GM19372 (cell line): ENCODE data around the gene GALNT10.
A peak's percentile ranks its signal among the peaks of the same experiment; 100 is the strongest.

Source experiments
- ATAC-seq: cut with Tn5 transposase; IDR thresholded peaks from one replicate; pipeline ENCODE4 v1.9.1; 2021; ENCODE audit warnings: mild to moderate bottlenecking, low read depth, moderate library complexity; ENCODE audit not compliant: unreplicated experiment

The GALNT10 gene

GRCh38 chr5:154421868-154422267 lies 231.3 kb downstream of the GALNT10 start:
- ATAC-seq, result no peak

DNA sequence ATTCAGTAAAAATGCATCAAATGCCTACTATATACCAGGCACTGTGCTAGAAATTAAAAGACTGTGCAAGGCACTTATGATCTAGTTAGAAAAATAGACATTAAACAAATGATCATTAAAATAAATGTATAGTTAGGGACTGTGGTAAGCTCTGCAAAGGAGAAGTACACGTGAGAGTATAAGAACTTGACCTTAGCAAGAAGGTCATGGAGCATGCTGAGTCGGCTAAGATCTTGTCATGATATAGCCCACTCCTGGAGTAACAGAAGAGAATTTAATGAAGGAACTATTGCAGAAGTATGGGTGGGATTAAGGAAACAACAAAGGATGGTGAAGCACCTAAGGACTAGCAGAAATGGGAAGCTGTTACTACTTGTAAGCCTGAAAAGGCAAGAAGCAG lies 231.8 kb downstream of the GALNT10 start:
- ATAC-seq, result no peak

- no peak for ATAC-seq
Observed at GRCh38 chr5:154428208-154428607, 237.7 kb downstream of the GALNT10 start.

GRCh38 chr5:154429341-154429740 lies 238.8 kb downstream of the GALNT10 start:
- ATAC-seq, result no peak

DNA sequence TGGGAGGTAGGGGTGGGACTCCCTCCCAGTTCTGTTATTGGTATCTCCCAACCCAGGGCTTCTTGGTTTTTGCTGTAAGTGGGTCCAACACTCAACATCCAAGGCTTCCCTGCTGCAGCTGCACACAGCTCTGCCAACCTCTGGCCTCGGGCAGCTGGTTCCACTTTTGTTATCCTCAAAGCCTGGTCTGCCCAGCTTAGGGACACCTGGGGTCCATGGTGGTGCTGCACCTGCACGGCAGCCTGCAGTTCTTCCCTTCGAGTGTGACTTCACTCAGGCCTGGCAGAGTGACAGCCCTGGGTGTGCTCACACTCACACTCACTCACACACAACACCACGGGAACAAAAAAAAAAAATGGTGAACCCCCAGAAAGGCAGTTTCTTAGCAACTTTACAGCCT lies 239.9 kb downstream of the GALNT10 start:
- no peak for ATAC-seq

GRCh38 chr5:154430961-154431630 lies 240.6 kb downstream of the GALNT10 start:
- no peak for ATAC-seq

- ATAC-seq, result no peak
Observed at GRCh38 chr5:154435226-154435625, 244.7 kb downstream of the GALNT10 start.

DNA sequence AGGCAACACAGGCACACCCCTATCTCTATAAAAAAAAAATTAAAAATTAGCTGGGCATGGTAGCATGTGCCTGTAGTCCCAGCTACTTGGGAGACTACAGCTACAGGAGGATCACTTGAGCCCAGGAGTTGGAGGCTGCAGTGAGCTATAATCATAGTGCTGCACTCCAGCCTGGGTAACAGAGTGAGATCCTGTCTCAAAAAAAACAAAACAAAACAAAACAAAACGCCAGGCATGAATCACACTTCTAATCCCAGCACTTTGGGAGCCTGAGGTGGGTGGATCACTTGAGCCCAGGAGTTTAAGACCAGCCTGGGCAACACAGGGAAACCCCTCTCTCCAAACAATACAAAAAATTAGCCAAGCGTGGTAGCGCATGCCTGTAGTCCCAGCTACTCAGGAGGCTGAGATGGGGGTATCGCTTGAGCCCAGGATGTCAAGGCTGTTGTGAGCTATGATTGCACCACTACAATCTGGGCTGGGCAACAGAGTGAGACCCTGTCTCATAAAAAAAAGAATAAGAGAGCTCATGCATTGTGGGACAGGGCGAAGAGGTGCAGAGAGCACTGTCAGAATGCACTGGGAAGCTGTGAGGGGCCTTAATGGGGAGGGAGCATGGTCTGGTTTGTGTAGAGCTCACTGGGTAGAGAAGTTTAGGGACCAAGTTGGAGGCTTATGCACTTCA lies 246.9 kb downstream of the GALNT10 start:
- ATAC-seq, result no peak

DNA sequence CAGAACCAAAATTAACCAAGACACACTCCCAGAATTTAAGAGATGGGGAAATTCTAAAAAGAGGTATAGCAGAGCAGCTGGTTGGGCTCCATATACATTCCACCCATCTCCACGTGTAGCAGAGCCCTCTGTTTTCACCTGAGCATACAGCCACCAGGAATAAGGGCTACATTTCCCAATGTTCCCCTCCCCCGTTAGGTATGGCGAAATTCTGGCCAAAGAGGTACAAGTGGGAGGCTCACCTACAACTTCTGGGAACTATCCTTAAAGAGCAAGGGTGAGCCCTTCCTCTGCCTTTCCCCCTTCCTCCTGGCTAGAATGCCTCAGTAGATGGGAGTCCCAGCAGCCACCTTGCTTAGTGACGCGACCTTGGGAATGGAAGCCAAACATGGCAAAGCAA lies 250.0 kb downstream of the GALNT10 start:
- no peak for ATAC-seq

GRCh38 chr5:154442801-154443200 lies 252.3 kb downstream of the GALNT10 start:
- ATAC-seq, result no peak

DNA sequence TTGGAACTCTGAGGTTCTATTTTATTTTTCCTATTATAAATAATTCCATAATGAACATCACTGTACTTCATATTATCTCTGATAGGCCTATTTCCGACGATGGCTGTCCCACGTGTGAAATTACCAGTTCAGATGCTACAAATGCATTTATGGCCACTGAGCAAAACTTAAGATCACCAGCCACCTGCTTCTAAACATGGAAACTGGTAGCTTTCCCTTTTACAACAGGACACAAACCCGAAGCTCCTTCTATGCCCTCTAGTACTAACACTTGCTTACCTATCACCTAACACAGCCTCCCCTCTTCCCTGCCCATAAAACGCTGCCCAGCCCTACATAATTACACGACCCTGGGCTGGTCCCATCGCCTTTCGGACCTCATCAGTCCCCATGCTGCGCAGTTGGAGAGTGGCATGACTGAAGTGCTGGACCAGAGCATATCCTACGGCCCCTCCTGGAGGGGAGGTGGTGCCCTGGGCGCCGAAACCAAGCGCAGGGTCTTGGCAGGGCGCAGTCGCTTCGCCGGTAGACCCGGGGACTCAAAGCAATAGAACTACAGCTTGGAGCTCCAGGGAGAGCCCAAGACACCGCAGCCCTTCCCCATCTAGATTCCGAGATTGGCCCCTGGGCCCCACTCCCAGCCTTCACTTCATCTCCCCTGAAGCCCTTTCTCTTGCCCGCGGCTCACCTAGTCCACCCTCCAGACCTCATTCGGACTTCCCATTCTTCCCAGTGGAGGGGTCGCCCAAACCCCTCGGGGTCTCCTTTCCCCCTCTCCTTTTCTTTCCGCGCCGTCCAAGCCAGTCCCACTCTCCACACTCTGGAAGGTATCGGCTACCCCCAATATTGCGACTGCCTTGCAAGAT lies 254.3 kb downstream of the GALNT10 start:
- ATAC-seq, result no peak

GRCh38 chr5:154445422-154446194 lies 255.1 kb downstream of the GALNT10 start, which contains the start of gene SAP30L:
Gene SAP30L, plus strand, starts transcription at chr5:154445997. Its CDS starts 608 bp downstream, at chr5:154446605.
- ATAC-seq, result peak; percentile 89

DNA sequence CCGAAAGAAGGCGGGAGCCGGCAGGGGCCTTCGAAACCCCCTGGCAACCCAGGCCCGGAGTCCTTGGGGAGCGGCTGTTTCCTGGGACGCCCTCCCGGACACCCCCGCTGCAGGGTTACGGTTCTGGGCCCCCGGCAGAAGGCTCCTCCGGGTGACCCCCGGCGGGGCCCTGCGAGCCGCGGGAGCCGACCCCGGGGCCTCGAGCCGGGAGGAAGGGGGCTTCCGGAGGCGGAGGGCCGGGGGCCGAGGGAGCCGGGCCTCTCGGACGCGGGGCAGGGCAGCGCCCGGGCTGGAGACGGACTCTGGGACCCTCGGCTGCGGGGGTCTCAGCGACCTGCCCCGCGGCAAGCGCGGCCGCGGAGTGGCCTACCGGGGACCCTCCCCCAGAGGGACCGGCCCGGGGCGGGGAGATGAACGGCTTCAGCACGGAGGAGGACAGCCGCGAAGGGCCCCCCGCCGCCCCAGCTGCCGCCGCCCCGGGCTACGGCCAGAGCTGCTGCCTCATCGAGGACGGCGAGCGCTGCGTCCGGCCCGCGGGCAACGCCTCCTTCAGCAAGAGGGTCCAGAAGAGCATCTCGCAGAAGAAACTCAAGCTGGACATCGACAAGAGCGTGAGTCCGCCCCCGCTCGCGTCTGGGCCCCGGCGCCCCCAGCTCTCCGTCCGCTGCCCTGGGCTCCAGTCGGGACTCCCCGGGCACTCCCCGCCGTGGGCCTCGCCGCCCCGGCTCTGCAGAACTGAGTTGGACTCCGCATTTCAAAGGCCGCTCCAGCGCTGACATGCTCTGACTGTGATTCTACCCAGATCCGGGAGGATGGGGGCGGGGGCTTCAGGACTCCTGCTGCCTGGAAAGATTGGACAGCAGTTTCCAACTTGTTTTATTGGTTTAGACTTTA lies 255.9 kb downstream of the GALNT10 start:
- peak; percentile 24 for ATAC-seq

DNA sequence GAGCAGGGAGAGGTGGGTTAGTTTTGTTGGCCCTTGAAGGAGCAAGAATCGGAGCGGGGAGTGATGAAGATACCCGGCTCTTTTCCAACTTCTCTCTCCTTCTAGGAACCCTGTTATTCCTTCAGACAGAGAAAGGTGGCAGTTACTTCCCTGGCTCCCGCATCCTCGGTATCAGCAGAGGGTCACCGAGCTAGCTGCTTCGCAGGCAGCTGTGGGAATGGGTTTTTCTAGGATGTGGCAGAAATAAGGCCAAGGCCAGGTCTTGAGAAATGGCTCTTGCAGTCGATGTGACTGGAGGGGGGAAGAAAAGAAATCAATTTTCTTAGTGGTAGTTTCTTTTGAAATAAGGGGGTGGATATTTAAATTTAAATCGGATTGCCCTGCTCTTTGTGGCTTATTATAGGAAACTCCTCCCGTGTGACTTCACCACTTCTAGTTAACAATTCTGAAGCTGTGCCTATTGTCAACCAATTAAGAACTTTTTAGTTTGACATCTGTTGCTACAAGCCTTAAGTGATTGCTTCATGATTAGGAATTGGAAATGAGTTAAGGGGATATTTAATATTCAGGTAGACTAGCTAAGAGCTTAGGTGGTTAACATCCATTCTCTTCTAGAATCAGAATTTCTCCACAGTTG lies 256.7 kb downstream of the GALNT10 start:
- ATAC-seq, result no peak

- no peak for ATAC-seq
Observed at GRCh38 chr5:154449786-154450185, 259.3 kb downstream of the GALNT10 start.

DNA sequence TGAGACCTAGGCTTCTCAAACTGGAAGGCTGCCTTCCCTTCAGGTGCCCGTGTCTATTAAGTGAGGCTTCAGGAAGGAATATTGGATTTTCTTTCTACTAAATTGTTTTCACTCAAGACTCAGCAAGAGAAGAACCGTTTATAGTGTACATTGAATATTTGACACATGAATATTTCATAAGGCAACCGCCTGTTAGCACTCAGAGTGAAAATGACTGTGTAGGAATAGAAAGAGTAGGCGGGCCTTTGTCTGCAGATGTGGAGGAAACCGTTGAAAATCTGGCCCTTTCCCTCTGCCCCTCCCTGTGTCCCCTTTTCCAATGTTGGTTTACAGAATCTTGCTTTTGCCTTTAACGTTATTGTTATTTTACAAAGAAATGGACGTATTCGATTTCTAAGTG lies 261.4 kb downstream of the GALNT10 start:
- ATAC-seq, result no peak

- ATAC-seq, result no peak
Observed at GRCh38 chr5:154455585-154455984, 265.1 kb downstream of the GALNT10 start.

- ATAC-seq, result no peak
Observed at GRCh38 chr5:154456540-154456939, 266.0 kb downstream of the GALNT10 start.

DNA sequence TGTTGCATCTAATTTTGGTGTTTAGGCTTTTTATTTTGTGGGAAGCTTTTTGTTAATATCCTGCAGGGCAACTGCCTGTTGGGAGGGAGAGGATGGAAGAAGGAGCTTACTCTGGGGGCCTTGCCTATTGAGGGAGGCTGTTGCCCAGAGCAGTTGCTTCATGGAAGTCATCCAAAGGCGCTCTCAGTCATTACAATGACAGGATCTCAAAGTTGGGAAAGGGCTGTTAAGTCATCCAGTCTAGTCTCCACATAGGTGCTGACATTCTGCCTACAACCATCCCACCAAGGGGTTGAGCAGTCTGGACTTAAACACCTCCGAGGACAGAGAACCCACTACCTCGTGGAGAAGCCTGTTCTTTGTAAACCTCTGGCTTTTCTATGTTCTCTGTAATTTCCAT lies 268.5 kb downstream of the GALNT10 start:
- no peak for ATAC-seq
